A673 (cell line): ENCODE results near the gene TP53I3. TPM values are rescaled to one million over a fixed set of nuclear protein-coding genes. Genes with fewer than 3 reads are reported as not detected.

Experiments
- BruUV-seq: library from RNA; stranded (reverse); fragments of 400-500 nt; replicated peaks from 2 replicates; lab custom pipeline; 2021; lab: Mats Ljungman, UMichigan
- CTCF ChIA-PET: fragments of 300-600 bp; sonication (Branson Sonifier 250); formaldehyde crosslinking; loops from one replicate; lab custom pipeline; 2022; ENCODE audit warnings: antibody characterized with exemption; lab: Charles Lee
- POLR2A ChIA-PET: fragments of 300-600 bp; sonication (Branson Sonifier 250); formaldehyde crosslinking; loops from one replicate; lab custom pipeline; 2022; ENCODE audit warnings: antibody characterized with exemption; ENCODE audit not compliant: low non-redundant PET; lab: Charles Lee
- DNase-seq: peaks from one replicate; pipeline ENCODE4 v3.0.0-alpha.2; 2015; ENCODE audit warnings: low spot score
- H3K27ac ChIP-seq: fragments of 200-600 bp; sonication (generic); 2 replicates; pipeline ENCODE4 v1.5.1; 2016; ENCODE audit warnings: mixed run types, low read depth, mild to moderate bottlenecking, mixed read lengths, antibody characterized with exemption, low read length; ENCODE audit not compliant: poor library complexity, severe bottlenecking
- H3K27me3 ChIP-seq: fragments of 200-600 bp; sonication (generic); replicated peaks from 2 replicates; pipeline ENCODE4 v1.6.1; 2017; ENCODE audit warnings: mixed run types, low read depth, mild to moderate bottlenecking, mixed read lengths, antibody characterized with exemption, low read length; ENCODE audit not compliant: insufficient read depth, poor library complexity
- H3K36me3 ChIP-seq: fragments of 200-600 bp; sonication (generic); 2 replicates; pipeline ENCODE4 v1.6.1; 2016; ENCODE audit warnings: mixed run types, mild to moderate bottlenecking, mixed read lengths, antibody characterized with exemption, low read length; ENCODE audit not compliant: insufficient read depth, poor library complexity, severe bottlenecking
- H3K4me1 ChIP-seq: fragments of 200-600 bp; sonication (generic); 2 replicates; pipeline ENCODE4 v1.6.1; 2017; ENCODE audit warnings: mixed run types, mild to moderate bottlenecking, mixed read lengths, antibody characterized with exemption, low read length; ENCODE audit not compliant: insufficient read depth, poor library complexity, severe bottlenecking
- H3K4me3 ChIP-seq: fragments of 200-600 bp; sonication (generic); 2 replicates; pipeline ENCODE4 v1.5.1; 2016; ENCODE audit warnings: low read depth, mixed run types, mild to moderate bottlenecking, mixed read lengths, low read length; ENCODE audit not compliant: poor library complexity, severe bottlenecking
- H3K9me3 ChIP-seq: fragments of 200-600 bp; sonication (generic); 2 replicates; pipeline ENCODE4 v1.6.1; 2016; ENCODE audit warnings: mixed run types, low read depth, mild to moderate bottlenecking, mixed read lengths, antibody characterized with exemption, low read length; ENCODE audit not compliant: poor library complexity, severe bottlenecking
- EZH2 ChIP-seq: fragments of 200-600 bp; sonication (generic); IDR thresholded peaks from 2 replicates; pipeline ENCODE4 v1.6.1; 2017; ENCODE audit warnings: borderline replicate concordance, low read depth, mild to moderate bottlenecking, mixed read lengths, antibody characterized with exemption, low read length; ENCODE audit not compliant: poor library complexity, severe bottlenecking
- intact Hi-C: fragments of 100-400 bp; cut with micrococcal nuclease; formaldehyde crosslinking; loops from one replicate; pipeline ENCODE4 v1.10.0; 2022; ENCODE audit not compliant: unreplicated experiment
- total RNA-seq: library from RNA; stranded (reverse); gene quantifications from 2 replicates; pipeline ENCODE4 v1.2.3, GENCODE V29; 2021
- TF ChIP-seq, protein P1 (sequence below): fragments of 300-800, 200-600 bp; sonication (generic); conservative IDR thresholded peaks from 2 replicates; pipeline ENCODE4 v1.5.1; 2017; ENCODE audit warnings: low read depth, mild to moderate bottlenecking, antibody characterized with exemption, low read length, moderate library complexity, mixed read lengths

The TP53I3 gene
- total RNA-seq, 1 experiment from 2014 or later = 2.8 TPM

GRCh38 chr2:24058564-24059271, 25.9 kb downstream of the TP53I3 start:
- POLR2A ChIA-PET = no interaction called here
- Histone ChIP-seq H3K27me3 (no peaks in the 10 kb centered on the region), H3K27ac (no peak overlapping the region), H3K36me3 (no peaks in the 10 kb centered on the region), H3K4me1 (no peaks in the 10 kb centered on the region), H3K9me3 (no peaks in the 10 kb centered on the region), H3K4me3 (no peak overlapping the region)
- intact Hi-C loops = no loop called here
- TF ChIP-seq EZH2 = no peak
- TF ChIP-seq, protein P1, sequence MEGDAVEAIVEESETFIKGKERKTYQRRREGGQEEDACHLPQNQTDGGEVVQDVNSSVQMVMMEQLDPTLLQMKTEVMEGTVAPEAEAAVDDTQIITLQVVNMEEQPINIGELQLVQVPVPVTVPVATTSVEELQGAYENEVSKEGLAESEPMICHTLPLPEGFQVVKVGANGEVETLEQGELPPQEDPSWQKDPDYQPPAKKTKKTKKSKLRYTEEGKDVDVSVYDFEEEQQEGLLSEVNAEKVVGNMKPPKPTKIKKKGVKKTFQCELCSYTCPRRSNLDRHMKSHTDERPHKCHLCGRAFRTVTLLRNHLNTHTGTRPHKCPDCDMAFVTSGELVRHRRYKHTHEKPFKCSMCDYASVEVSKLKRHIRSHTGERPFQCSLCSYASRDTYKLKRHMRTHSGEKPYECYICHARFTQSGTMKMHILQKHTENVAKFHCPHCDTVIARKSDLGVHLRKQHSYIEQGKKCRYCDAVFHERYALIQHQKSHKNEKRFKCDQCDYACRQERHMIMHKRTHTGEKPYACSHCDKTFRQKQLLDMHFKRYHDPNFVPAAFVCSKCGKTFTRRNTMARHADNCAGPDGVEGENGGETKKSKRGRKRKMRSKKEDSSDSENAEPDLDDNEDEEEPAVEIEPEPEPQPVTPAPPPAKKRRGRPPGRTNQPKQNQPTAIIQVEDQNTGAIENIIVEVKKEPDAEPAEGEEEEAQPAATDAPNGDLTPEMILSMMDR = no peak
- DNase-seq = no peak
- CTCF ChIA-PET = no interaction called here
- no TSS peak for BruUV-seq

GRCh38 chr2:24055750-24056149, 28.9 kb downstream of the TP53I3 start:
- no peak overlapping the region for H3K27ac ChIP-seq
- H3K36me3 ChIP-seq = no peaks in the 10 kb centered on the region
- H3K4me3 ChIP-seq = no peak overlapping the region
- intact Hi-C loops = no loop called here
- H3K27me3 ChIP-seq = no peaks in the 10 kb centered on the region
- no peak for DNase-seq
- TF ChIP-seq, protein P1 = no peak
- no peak for TF ChIP-seq EZH2
- H3K9me3 ChIP-seq = no peaks in the 10 kb centered on the region
- no TSS peak for BruUV-seq
- CTCF ChIA-PET = no interaction called here
- POLR2A ChIA-PET = no interaction called here
- peaks cover under 1% of the 10 kb centered on the region for H3K4me1 ChIP-seq

DNA sequence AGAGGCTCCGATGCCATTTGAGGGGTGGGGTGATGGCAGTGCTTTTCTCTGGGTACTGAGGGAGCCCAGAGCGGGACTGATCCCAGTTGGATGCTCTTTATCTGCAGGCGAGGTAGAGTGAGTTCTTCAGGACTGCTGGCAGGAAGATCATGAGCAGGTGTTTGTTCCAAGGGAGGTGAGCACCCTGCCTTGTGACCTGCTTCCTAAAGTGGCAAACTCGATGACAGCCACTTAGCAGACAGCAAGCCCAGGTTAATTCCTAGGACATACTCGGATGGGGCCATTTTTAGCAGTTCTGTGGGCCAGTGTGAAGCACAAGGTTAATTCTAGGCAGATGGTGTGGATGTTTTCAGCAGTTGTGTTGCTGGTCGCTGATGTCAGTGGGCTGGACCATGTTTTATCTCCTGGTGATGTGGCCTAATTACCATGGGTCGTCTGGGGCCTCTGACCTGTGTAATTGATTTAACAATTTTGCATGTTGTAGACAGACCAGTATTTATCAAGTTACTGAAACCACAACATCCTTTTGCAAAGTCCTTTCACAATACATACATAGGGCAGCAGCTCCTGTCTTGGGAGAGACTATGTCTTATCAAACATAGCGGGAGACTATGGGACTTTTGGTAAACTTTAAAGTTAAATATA, 30.1 kb downstream of the TP53I3 start:
- Histone ChIP-seq H3K36me3 (no peaks in the 10 kb centered on the region), H3K27ac (no peak overlapping the region), H3K4me1 (peaks cover 6% of the 10 kb centered on the region), H3K4me3 (no peak overlapping the region), H3K27me3 (no peaks in the 10 kb centered on the region), H3K9me3 (no peaks in the 10 kb centered on the region)
- no TSS peak for BruUV-seq
- TF ChIP-seq EZH2 = no peak
- TF ChIP-seq, protein P1 = no peak
- no peak for DNase-seq
- CTCF ChIA-PET = no interaction called here
- POLR2A ChIA-PET = no interaction called here
- intact Hi-C loops = no loop called here
